NK-92 (cell line): Measurements from ENCODE around the gene DACT3.

Experiments used
- DNase-seq: peaks from one replicate; lab custom pipeline; 2025; ENCODE audit not compliant: unreplicated experiment; lab: John Stamatoyannopoulos, UW

Gene DACT3, protein sequence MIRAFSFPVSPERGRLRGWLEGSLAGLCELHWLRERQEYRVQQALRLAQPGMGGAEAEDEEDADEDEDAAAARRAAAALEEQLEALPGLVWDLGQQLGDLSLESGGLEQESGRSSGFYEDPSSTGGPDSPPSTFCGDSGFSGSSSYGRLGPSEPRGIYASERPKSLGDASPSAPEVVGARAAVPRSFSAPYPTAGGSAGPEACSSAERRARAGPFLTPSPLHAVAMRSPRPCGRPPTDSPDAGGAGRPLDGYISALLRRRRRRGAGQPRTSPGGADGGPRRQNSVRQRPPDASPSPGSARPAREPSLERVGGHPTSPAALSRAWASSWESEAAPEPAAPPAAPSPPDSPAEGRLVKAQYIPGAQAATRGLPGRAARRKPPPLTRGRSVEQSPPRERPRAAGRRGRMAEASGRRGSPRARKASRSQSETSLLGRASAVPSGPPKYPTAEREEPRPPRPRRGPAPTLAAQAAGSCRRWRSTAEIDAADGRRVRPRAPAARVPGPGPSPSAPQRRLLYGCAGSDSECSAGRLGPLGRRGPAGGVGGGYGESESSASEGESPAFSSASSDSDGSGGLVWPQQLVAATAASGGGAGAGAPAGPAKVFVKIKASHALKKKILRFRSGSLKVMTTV

DNA sequence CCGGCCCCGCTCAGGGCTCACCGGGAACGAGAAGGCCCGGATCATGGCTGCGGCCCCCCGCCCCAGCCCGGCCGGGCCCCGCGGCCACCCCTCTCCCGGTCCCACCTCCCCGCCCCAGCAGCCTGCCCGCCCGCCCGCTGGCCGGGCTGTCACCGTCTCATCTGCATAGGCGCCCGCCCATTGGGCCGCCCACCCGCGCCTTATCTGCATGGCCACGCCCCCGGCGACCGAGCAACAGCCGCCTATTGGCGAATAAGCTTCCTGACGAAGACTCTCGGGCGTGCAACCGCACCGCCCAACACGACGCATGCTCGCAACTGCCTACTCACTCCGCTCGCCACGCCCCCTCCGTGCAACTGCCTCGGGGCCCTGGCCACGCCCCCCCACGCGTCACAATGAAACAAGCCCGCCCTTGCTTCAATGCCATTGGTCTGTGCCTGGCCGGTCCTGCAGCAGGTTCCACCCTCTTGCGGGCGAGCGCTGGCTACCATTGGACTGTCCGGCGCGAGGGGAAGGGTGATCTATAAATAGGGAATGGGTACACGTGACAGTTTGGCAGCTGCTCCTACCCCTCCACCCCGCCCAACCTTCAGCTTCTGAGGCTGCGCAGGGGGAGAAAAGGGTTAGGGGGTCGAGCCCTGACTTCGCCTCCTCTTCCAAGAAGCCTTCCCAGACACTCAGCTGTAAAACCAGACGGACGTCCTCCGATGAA is at the start of gene DACT3:
Gene DACT3, minus strand, starts transcription at position 163 of the 712 bp plus-strand sequence. Its CDS starts 118 bp downstream, at position 45.
- peak; percentile 93 for DNase-seq

DNA sequence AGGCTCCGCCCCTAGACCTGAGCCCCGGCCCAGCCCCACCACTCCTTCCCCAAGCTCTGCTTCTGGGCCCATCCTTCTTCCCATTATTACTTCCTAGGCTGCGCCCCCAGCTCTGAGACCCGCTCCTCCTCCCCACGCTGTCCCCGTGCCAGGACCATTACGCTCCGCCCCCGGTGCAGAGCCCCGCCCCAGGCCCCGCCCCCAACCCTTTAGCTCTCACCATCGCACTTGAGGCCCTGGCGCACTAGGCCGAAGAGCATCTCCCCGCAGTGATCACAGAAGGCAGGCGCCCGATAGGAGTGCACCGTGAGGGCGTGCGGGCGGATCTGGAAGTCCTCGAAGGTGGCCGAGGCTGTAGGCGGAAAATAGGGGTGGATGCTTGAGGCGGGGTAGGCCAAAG is 49.7 kb upstream of the DACT3 start:
- DNase-seq, result no peak

GRCh38 chr19:46704379-46705076 is 43.5 kb upstream of the DACT3 start:
- DNase-seq, result no peak

DNA sequence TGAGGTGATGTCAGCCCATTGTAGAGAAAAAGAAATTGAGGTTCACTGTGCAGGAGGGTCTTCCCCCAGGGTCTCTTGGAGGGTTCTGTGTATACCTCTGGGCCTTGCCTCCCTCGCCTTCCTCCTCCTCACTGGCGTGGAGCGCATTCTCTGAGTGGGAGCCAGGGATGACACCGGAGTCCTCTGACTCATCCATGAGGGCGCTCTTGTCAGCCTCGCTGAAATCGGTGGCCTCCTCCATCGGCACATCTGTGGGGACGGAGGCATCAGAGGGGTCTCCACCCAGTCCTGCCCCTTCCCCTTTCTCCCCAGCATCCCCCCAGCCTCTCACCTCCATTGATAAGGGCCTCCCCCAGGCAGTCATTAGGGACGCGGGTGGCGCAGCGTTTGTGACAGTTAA is 39.7 kb upstream of the DACT3 start:
- DNase-seq, result no peak

DNA sequence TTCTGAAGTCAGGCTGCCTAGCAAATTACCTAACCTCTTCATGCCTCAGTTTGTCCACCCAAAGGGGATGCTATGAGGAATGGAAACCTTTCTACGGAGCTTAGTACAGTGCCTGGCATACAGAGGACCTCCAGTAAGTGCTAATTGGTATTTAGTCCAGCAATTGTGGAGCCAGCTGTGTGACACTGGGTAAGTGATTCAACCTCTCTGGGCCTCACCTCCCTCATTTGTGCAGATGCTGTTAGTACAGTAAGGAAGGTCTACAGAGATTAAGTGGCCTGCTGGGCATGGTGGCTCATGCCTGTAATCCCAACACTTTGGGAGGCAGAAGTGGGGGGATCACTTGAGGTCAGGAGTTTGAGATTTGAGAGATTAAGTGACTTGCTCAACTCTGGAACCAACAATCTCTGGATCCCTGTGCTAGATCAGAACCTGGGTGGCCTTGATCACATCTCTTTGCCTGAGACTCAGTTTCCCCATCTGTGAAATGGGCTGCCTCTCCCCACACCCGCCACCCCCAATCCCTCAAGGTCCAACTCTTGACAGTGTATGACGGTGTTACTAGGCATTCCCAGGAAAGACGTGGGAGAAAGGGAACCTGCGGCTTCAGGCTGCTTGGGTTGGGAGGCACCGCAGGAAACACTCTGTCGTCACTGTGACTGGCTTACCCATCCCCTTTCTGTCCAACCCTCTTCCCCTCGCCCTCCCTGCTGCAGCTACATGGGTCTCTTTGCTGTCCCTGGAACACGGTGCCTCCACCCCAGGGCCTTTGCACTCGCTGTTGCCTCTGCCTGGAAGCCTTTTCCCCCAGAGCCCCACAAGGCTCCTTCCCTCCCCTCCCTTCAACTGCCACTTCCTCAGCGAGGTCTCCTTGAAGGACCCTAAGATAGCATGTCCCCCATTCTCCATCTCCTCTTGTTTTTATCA is 37.7 kb upstream of the DACT3 start:
- no peak for DNase-seq

GRCh38 chr19:46697204-46697960 is 36.4 kb upstream of the DACT3 start:
- no peak for DNase-seq

- DNase-seq, result no peak
Observed at GRCh38 chr19:46696866-46697203, 35.9 kb upstream of the DACT3 start.

DNA sequence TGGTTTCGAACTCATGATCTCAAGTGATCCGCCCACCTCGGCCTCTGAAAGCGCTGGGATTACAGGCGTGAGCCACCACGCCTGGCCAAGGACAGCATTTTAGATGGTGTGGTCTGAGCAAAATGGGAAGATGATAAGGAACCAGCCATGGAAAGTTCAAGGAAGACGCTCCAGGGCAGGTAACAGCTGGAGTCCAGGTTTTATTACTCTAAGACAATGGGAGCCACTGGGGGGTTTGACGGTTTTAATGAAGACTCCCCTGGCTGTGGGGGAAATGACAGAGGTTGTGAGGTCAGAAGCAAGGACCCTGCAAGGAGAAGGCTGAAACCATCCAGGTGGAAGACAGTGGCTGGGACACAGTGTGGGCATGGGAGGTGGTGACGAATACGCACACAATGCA is 35.1 kb upstream of the DACT3 start:
- DNase-seq, result no peak

DNA sequence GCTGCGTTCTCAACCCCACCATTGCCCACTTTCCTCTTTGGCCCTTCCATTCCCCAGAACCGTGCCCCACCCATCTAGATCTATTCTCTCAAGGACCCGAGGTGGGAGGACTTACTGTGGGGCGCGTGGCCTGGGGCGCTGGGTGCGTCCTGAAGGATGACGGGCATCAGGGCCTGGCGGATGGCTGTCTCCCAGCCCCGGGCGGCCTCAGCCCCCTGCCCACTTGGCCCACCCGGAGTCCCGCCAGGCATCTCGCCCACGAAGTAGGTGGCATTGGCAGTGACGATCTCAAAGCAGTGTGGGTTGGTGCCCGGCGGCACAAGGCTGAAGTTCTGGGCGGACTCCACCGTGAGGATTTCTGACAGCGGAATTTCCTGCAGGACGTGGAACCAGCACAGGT is 32.8 kb upstream of the DACT3 start:
- no peak for DNase-seq

GRCh38 chr19:46692918-46693722 is 32.1 kb upstream of the DACT3 start:
- no peak for DNase-seq

- DNase-seq, result no peak
Observed at GRCh38 chr19:46691948-46692347, 31.0 kb upstream of the DACT3 start.

DNA sequence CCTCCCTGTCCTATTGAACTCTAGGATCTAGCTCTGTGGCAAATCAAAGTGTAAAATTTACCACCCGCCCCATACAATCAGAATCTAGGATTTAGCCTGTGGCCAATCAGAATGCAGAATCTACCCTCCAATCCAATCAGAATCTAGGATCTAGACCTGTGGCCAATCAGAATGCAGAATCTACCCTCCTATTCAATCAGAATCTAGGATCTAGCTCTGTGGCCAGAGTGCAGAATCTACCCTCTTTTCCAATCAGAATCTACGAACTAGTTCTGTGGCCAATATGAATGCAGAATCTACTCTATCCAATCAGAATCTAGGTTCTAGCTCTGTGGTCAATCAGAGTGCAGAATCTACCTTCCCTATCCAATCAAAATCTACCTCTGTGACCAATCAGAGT is 30.1 kb upstream of the DACT3 start:
- no peak for DNase-seq

GRCh38 chr19:46689358-46689757 is 28.4 kb upstream of the DACT3 start:
- no peak for DNase-seq

GRCh38 chr19:46687438-46688145 is 26.6 kb upstream of the DACT3 start:
- DNase-seq, result no peak

DNA sequence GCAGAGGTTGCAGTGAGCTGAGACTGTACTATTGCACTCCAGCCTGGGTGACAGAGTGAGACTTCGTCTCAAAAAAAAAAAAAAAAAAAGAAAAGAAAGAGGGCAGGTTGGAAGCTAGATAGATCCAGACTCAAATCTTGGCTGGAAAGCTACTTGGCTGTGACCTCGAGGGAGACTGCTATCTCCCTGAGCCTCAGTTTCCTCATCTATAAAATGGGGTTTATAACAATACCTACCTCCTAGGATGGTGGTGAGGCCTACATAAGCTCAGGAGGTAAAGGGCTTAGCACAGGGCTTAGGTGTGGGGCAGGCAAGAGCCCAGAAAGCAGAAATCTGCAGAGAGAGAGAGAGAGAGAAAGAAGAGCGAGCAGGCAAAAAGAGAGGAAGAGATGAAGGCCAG is 24.2 kb upstream of the DACT3 start:
- no peak for DNase-seq

DNA sequence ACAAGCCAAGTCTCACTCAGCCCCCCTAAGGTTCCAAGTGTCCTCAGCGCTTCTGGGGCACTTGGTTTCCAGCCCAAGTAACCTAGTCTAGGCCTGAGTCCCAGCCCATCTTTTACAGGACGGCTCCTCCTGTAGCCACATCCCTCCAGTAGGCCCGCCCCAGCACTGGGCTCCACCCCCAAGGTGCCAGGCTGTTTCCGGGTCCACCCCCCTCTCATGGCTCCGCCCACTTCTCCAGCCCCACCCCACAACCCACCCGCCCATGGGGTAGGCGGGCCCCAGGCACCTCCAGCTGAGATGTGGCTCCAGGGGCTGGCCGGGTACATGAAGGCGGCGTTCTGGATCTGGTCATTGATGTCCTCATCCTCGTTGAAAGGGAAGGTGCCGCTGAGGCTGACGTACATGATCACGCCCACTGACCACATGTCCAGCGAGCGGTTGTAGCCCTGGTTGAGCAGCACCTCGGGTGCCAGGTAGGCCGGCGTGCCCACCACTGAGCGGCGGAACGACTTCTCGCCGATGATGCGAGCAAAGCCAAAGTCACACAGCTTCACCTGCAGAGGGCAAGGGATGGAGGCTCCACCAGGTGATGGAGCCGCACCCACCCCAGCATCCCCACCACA is 17.2 kb upstream of the DACT3 start:
- DNase-seq, result no peak

- DNase-seq, result no peak
Observed at GRCh38 chr19:46674416-46675178, 13.6 kb upstream of the DACT3 start.
